ENCODE data around the gene CNNM1. TPM values are rescaled to one million over a fixed set of nuclear protein-coding genes. Genes with fewer than 3 reads are reported as not detected.

CNNM1 gene
- total and polyA plus RNA-seq, 8 donors, result 0.53 to 1.6 (median 1.3) TPM

DNA sequence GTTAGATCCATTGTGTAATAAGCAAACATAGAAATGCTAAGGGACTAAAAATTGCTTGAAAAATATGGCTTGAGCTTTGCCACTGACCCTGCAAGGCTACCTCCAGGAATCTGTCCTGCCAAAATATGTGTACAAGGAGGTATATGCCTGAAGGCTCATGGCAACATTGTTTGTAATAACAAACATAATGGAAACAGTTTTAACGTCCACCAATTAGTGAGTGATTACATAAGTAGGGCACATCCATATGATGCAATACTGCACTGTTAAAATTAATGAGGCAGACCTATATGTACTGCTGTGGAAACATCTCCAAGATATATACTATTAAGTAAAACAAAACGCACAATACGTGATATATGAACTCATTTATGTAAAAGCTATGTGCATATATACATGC lies 114.3 kb downstream of the CNNM1 start:
- Histone ChIP-seq H3K36me3 (no peaks in the 10 kb centered on the region), H3K27ac (no peak overlapping the region), H3K27me3 (no peaks in the 10 kb centered on the region), H3K4me3 (no peak overlapping the region), H3K4me1 (no peaks in the 10 kb centered on the region), H3K9me3 (peaks cover 0 to 4% (median 0%) of the 10 kb centered on the region in 4 donors)
- FAIRE-seq (no peak), ATAC-seq (no peak), DNase-seq (no peak)
- TF ChIP-seq, protein P1, sequence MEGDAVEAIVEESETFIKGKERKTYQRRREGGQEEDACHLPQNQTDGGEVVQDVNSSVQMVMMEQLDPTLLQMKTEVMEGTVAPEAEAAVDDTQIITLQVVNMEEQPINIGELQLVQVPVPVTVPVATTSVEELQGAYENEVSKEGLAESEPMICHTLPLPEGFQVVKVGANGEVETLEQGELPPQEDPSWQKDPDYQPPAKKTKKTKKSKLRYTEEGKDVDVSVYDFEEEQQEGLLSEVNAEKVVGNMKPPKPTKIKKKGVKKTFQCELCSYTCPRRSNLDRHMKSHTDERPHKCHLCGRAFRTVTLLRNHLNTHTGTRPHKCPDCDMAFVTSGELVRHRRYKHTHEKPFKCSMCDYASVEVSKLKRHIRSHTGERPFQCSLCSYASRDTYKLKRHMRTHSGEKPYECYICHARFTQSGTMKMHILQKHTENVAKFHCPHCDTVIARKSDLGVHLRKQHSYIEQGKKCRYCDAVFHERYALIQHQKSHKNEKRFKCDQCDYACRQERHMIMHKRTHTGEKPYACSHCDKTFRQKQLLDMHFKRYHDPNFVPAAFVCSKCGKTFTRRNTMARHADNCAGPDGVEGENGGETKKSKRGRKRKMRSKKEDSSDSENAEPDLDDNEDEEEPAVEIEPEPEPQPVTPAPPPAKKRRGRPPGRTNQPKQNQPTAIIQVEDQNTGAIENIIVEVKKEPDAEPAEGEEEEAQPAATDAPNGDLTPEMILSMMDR (IDR thresholded peaks at IDR 0.05), result no peak
- WGBS, 2 donors, result 51 to 68% methylated on average over 3 of the region's 3 CpGs
- intact Hi-C loops (cut with DNase I), result loop anchor here in 1 of 3 donors (10.0 kb wide), 1 partner anchor 171 kb away; no protein-coding TSS in a partner anchor

Other genes with a start within 250 kb of the CNNM1 start
- under 1 TPM in 1 of 6 donors, not detected in 5; 0.05 TPM for gene HPSE2, start 93.5 kb upstream of the CNNM1 start, total RNA-seq
- 1 to 10 TPM in 1 of 2 donors, under 1 TPM in 1; 0.04 to 1.1 TPM for gene HPSE2, start 93.5 kb upstream of the CNNM1 start, polyA plus RNA-seq
- 10 to 100 TPM in 4 of 6 donors, 1 to 10 TPM in 2; 8.0 to 34.0 (median 14.1) TPM for gene GOT1, start 101.3 kb downstream of the CNNM1 start, total RNA-seq
- gene GOT1, start 101.3 kb downstream of the CNNM1 start, polyA plus RNA-seq, result 10 to 100 TPM in 1 of 2 donors, 1 to 10 TPM in 1; 9.6 to 27.1 TPM
- 1 to 10 TPM in 3 of 6 donors, under 1 TPM in 3; 0.28 to 2.3 (median 1.2) TPM for gene NKX2-3, start 203.6 kb downstream of the CNNM1 start, total RNA-seq
- gene NKX2-3, start 203.6 kb downstream of the CNNM1 start, polyA plus RNA-seq, result 1 to 10 TPM; 1.0 to 6.2 TPM